Measurements from ENCODE around the gene ANKRD6. TPM values are rescaled to one million over a fixed set of nuclear protein-coding genes. Genes with fewer than 3 reads are reported as not detected.

ANKRD6 gene
- total RNA-seq, 1 experiment from 2014 or later = 13.9 TPM

GRCh38 chr6:89678531-89678930, 245.6 kb downstream of the ANKRD6 start (continued):
- TF ChIP-seq ZSCAN18 (CRISPR knock-in tag; IDR thresholded peaks at IDR 0.05) (no peak), ZNF232 (CRISPR knock-in tag; IDR thresholded peaks at IDR 0.05) (no peak), ZNF423 (CRISPR knock-in tag; IDR thresholded peaks at IDR 0.05) (peak; percentile 56; the same call in 1 of the 2 replicates), E2F1 (CRISPR knock-in tag; IDR thresholded peaks at IDR 0.05) (no peak), ATF6 (CRISPR knock-in tag; IDR thresholded peaks at IDR 0.05) (no peak), MYBL2 (CRISPR knock-in tag; IDR thresholded peaks at IDR 0.05) (no peak), ETV6 (CRISPR knock-in tag; IDR thresholded peaks at IDR 0.05) (peak; percentile 54), TP53 (CRISPR knock-in tag; IDR thresholded peaks at IDR 0.05) (no peak)

GRCh38 chr6:89679215-89680120, 246.5 kb downstream of the ANKRD6 start:
- peaks cover 89% of the 10 kb centered on the region for H3K36me3 Mint-ChIP-seq
- CTCF ChIA-PET = interaction anchor here (1.1 to 1.4 kb wide), 2 partner anchors 113 to 367 kb away, joined by 3 to 4 read pairs; no protein-coding TSS in a partner anchor

More at GRCh38 chr6:89679215-89680120, 246.5 kb downstream of the ANKRD6 start:
- TF ChIP-seq USF2 (CRISPR knock-in tag; IDR thresholded peaks at IDR 0.05) (0 out of 2 replicates have a peak, but pooled peaks have one; percentile 14), FOXK1 (CRISPR knock-in tag; IDR thresholded peaks at IDR 0.05) (no peak), ZNF281 (CRISPR knock-in tag; IDR thresholded peaks at IDR 0.05) (no peak), CDX4 (CRISPR knock-in tag; IDR thresholded peaks at IDR 0.05; ENCODE audit: borderline replicate concordance) (no peak), MXD4 (CRISPR knock-in tag; IDR thresholded peaks at IDR 0.05; ENCODE audit: borderline replicate concordance) (no peak), ETV6 (CRISPR knock-in tag; IDR thresholded peaks at IDR 0.05) (peak; percentile 5; the same call in 1 of the 2 replicates), OVOL2 (CRISPR knock-in tag; IDR thresholded peaks at IDR 0.05; ENCODE audit: borderline replicate concordance) (no peak), ZNF425 (CRISPR knock-in tag; conservative IDR thresholded peaks at IDR 0.05) (no peak), GABPB1 (CRISPR knock-in tag; IDR thresholded peaks at IDR 0.05) (no peak)
- Mint-ChIP-seq H3K27me3 (ENCODE audit: low read depth) (no peaks in the 10 kb centered on the region), H3K27ac (peak overlapping the region; percentile 88), H3K4me1 (peaks cover 42% of the 10 kb centered on the region), H3K4me3 (peak overlapping the region; percentile 6; the same call in 1 of the 2 replicates), H3K9me3 (no peaks in the 10 kb centered on the region)
- POLR2A ChIA-PET = no interaction called here
- DNase-seq (ENCODE audit: low spot score) (no peak), ATAC-seq (peak; percentile 75)
